HG03571 (cell line): ENCODE data around the gene WWTR1.

Source experiments
- ATAC-seq: cut with Tn5 transposase; IDR thresholded peaks from one replicate; pipeline ENCODE4 v1.9.1; 2021; ENCODE audit not compliant: unreplicated experiment

Gene WWTR1

GRCh38 chr3:149571381-149571780 lies 86.4 kb downstream of the WWTR1 start:
- ATAC-seq = no peak

GRCh38 chr3:149570016-149570415 lies 87.8 kb downstream of the WWTR1 start:
- ATAC-seq = no peak

- no peak for ATAC-seq
These were observed 90.4 kb downstream of the WWTR1 start for GRCh38 chr3:149567381-149567780.

- no peak for ATAC-seq
These were observed 91.4 kb downstream of the WWTR1 start for GRCh38 chr3:149566292-149566975.

GRCh38 chr3:149564079-149564478 lies 93.7 kb downstream of the WWTR1 start:
- no peak for ATAC-seq

- no peak for ATAC-seq
These were observed 94.7 kb downstream of the WWTR1 start for GRCh38 chr3:149563114-149563513.

GRCh38 chr3:149560617-149561016 lies 97.2 kb downstream of the WWTR1 start:
- ATAC-seq = no peak

- ATAC-seq = no peak
These were observed 97.8 kb downstream of the WWTR1 start for GRCh38 chr3:149560001-149560400.

GRCh38 chr3:149559525-149559924 lies 98.3 kb downstream of the WWTR1 start:
- no peak for ATAC-seq

- no peak for ATAC-seq
These were observed 101.9 kb downstream of the WWTR1 start for GRCh38 chr3:149555927-149556326.

GRCh38 chr3:149554826-149555225 lies 103.0 kb downstream of the WWTR1 start:
- no peak for ATAC-seq

- ATAC-seq = no peak
These were observed 103.9 kb downstream of the WWTR1 start for GRCh38 chr3:149553781-149554451.

- ATAC-seq = no peak
These were observed 105.1 kb downstream of the WWTR1 start for GRCh38 chr3:149552700-149553099.

- ATAC-seq = no peak
These were observed 106.3 kb downstream of the WWTR1 start for GRCh38 chr3:149551500-149551899.

- no peak for ATAC-seq
These were observed 109.2 kb downstream of the WWTR1 start for GRCh38 chr3:149548669-149549065.

GRCh38 chr3:149547954-149548668 lies 109.7 kb downstream of the WWTR1 start:
- ATAC-seq = no peak

- ATAC-seq = no peak
These were observed 110.4 kb downstream of the WWTR1 start for GRCh38 chr3:149547413-149547812.

GRCh38 chr3:149545049-149545448 lies 112.8 kb downstream of the WWTR1 start:
- ATAC-seq = no peak

- no peak for ATAC-seq
These were observed 115.2 kb downstream of the WWTR1 start for GRCh38 chr3:149542375-149543312.

GRCh38 chr3:149541091-149541491 lies 116.7 kb downstream of the WWTR1 start:
- ATAC-seq = no peak

GRCh38 chr3:149538371-149538770 lies 119.5 kb downstream of the WWTR1 start:
- no peak for ATAC-seq
